GM10266 (cell line): ENCODE measurements around the gene NLGN3.

ENCODE experiments used
- DNase-seq: peaks from one replicate; pipeline ENCODE4 v3.0.0; 2012; ENCODE audit errors: extremely low spot score
- TF ChIP-seq, protein P1 (sequence below): IDR thresholded peaks from 2 replicates; pipeline ENCODE4 v1.5.1; 2012; ENCODE audit warnings: mild to moderate bottlenecking, low read depth; ENCODE audit not compliant: control insufficient read depth, insufficient read depth; ENCODE audit errors: missing control alignments

Gene NLGN3

GRCh38 chrX:71212536-71212935 is 67.9 kb downstream of the NLGN3 start:
- no peak for DNase-seq
- TF ChIP-seq, protein P1, sequence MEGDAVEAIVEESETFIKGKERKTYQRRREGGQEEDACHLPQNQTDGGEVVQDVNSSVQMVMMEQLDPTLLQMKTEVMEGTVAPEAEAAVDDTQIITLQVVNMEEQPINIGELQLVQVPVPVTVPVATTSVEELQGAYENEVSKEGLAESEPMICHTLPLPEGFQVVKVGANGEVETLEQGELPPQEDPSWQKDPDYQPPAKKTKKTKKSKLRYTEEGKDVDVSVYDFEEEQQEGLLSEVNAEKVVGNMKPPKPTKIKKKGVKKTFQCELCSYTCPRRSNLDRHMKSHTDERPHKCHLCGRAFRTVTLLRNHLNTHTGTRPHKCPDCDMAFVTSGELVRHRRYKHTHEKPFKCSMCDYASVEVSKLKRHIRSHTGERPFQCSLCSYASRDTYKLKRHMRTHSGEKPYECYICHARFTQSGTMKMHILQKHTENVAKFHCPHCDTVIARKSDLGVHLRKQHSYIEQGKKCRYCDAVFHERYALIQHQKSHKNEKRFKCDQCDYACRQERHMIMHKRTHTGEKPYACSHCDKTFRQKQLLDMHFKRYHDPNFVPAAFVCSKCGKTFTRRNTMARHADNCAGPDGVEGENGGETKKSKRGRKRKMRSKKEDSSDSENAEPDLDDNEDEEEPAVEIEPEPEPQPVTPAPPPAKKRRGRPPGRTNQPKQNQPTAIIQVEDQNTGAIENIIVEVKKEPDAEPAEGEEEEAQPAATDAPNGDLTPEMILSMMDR = no peak

DNA sequence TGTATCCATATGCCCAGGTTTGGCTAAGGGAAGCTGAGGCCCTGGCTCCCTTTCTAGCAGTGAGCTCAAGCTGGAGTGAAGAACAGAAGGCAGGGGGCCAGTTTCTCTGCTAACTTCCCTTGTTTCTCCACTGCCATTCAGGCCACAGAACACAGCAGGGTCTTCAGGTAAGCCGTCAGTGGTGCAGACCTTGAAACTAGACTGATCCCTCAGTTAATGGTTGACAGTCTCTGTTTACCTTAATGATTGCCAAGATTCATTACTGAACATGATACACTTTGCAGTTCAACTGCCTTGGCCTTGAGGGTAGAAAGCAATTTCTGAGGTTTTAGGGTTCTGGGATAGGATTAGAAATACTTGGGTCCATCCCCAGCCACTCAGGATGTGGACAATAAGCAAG is 69.5 kb downstream of the NLGN3 start:
- TF ChIP-seq, protein P1 = no peak
- no peak for DNase-seq

GRCh38 chrX:71214604-71215337 is 70.1 kb downstream of the NLGN3 start:
- no peak for DNase-seq
- TF ChIP-seq, protein P1 = no peak

- no peak for DNase-seq
- TF ChIP-seq, protein P1 = no peak
Measured at GRCh38 chrX:71215338-71215912, 70.8 kb downstream of the NLGN3 start.

- no peak for DNase-seq
- TF ChIP-seq, protein P1 = no peak
Measured at GRCh38 chrX:71216485-71216884, 71.8 kb downstream of the NLGN3 start.

GRCh38 chrX:71217298-71217697 is 72.7 kb downstream of the NLGN3 start:
- DNase-seq = no peak
- TF ChIP-seq, protein P1 = no peak
